SU-DHL-6 (cell line): ENCODE results near the gene ANKRD18B.
"Not testable (repeated sequence)": the region's sequence is repeated elsewhere in the genome, so short reads cannot be mapped to it uniquely, and the experiment has no call there.

Source experiments
- H2AFZ ChIP-seq: fragments of 200-600 bp; sonication (generic); 2 replicates; pipeline ENCODE4 v1.6.1; 2014; ENCODE audit warnings: low read depth, mild to moderate bottlenecking, moderate library complexity, mixed read lengths, antibody characterized with exemption, low read length; ENCODE audit not compliant: severe bottlenecking
- H3F3A ChIP-seq: fragments of 200-600 bp; shearing (Covaris generic); 2 replicates; pipeline ENCODE4 v1.6.0; 2016; ENCODE audit warnings: antibody characterized with exemption, mild to moderate bottlenecking; ENCODE audit not compliant: insufficient read depth
- H3K27ac ChIP-seq: fragments of 200-600 bp; sonication (generic); 2 replicates; pipeline ENCODE4 v1.5.1; 2016; ENCODE audit warnings: low read depth, mild to moderate bottlenecking, low read length, moderate library complexity, mixed read lengths
- H3K27me3 ChIP-seq: fragments of 200-600 bp; sonication (generic), shearing (Covaris generic); 2 replicates; pipeline ENCODE4 v1.6.0; 2014; ENCODE audit warnings: mild to moderate bottlenecking, low read length
- H3K36me3 ChIP-seq: fragments of 200-600 bp; sonication (generic); 2 replicates; pipeline ENCODE4 v1.6.1; 2014; ENCODE audit warnings: mild to moderate bottlenecking, low read length, mixed read lengths
- H3K4me2 ChIP-seq: fragments of 300-600, 200-600 bp; shearing (Covaris generic), sonication (generic); 2 replicates; pipeline ENCODE4 v1.6.0; 2014; ENCODE audit warnings: low read length, low read depth, mild to moderate bottlenecking; ENCODE audit not compliant: poor library complexity, severe bottlenecking
- H3K4me3 ChIP-seq: fragments of 200-600 bp; sonication (generic); 2 replicates; pipeline ENCODE4 v1.5.1; 2014; ENCODE audit warnings: antibody characterized with exemption, low read length, mild to moderate bottlenecking, mixed read lengths; ENCODE audit not compliant: insufficient read depth, poor library complexity, severe bottlenecking
- H3K79me2 ChIP-seq: fragments of 200-600 bp; sonication (generic); 2 replicates; pipeline ENCODE4 v1.6.1; 2014; ENCODE audit warnings: mild to moderate bottlenecking, low read length, moderate library complexity; ENCODE audit not compliant: insufficient read depth
- H3K9ac ChIP-seq: fragments of 200-600 bp; sonication (generic); 2 replicates; pipeline ENCODE4 v1.7.0; 2014; ENCODE audit warnings: mild to moderate bottlenecking, low read length
- H3K9me2 ChIP-seq: fragments of 200-600 bp; sonication (generic); replicated peaks from 2 replicates; pipeline ENCODE4 v1.6.1; 2014; ENCODE audit warnings: low read length; ENCODE audit not compliant: insufficient read depth
- H3K9me3 ChIP-seq: fragments of 200-600 bp; sonication (generic); 2 replicates; pipeline ENCODE4 v1.6.1; 2014; ENCODE audit warnings: low read length, mixed read lengths; ENCODE audit not compliant: insufficient read depth
- H4K20me1 ChIP-seq: fragments of 200-600 bp; sonication (generic); 2 replicates; pipeline ENCODE4 v1.6.1; 2014; ENCODE audit warnings: low read depth, mild to moderate bottlenecking, antibody characterized with exemption, low read length, moderate library complexity, mixed read lengths
- CTCF ChIP-seq: fragments of 200-600 bp; sonication (generic); IDR thresholded peaks from one replicate; pipeline ENCODE4 v1.5.1; 2017; ENCODE audit warnings: antibody characterized with exemption, mild to moderate bottlenecking, low read length, moderate library complexity; ENCODE audit not compliant: insufficient read depth, poor library complexity, severe bottlenecking
- EZH2phosphoT487 ChIP-seq: fragments of 200-600 bp; sonication (generic), shearing (Covaris generic); conservative IDR thresholded peaks from 2 replicates; pipeline ENCODE4 v1.6.1; 2018; ENCODE audit warnings: mild to moderate bottlenecking, antibody characterized with exemption, low read length, moderate library complexity, mixed read lengths

ANKRD18B gene

GRCh38 chr9:33480976-33481375 is 43.1 kb upstream of the ANKRD18B start:
- no peak for TF ChIP-seq CTCF
- no peak for TF ChIP-seq EZH2phosphoT487
- no peaks in the 10 kb centered on the region for H3F3A ChIP-seq
- H3K4me3 ChIP-seq: no peak overlapping the region
- no peak overlapping the region for H3K4me2 ChIP-seq
- H3K27me3 ChIP-seq: no peaks in the 10 kb centered on the region
- H3K9me2 ChIP-seq: no peaks in the 10 kb centered on the region
- H2AFZ ChIP-seq: no peak overlapping the region
- no peaks in the 10 kb centered on the region for H3K36me3 ChIP-seq
- H3K27ac ChIP-seq: no peak overlapping the region
- no peak overlapping the region for H3K9ac ChIP-seq
- no peaks in the 10 kb centered on the region for H3K79me2 ChIP-seq
- H3K9me3 ChIP-seq: no peaks in the 10 kb centered on the region
- no peaks in the 10 kb centered on the region for H4K20me1 ChIP-seq

- not testable (repeated sequence) for H3K9ac ChIP-seq, H3K4me3 ChIP-seq, H3K27ac ChIP-seq, H4K20me1 ChIP-seq, H3K27me3 ChIP-seq, H2AFZ ChIP-seq, H3K36me3 ChIP-seq, H3K9me3 ChIP-seq, H3K9me2 ChIP-seq, H3F3A ChIP-seq, H3K79me2 ChIP-seq, H3K4me2 ChIP-seq
Measured at GRCh38 chr9:33485312-33485711, 38.7 kb upstream of the ANKRD18B start.

GRCh38 chr9:33489066-33489465 is 35.0 kb upstream of the ANKRD18B start:
- no peak overlapping the region for H3K4me3 ChIP-seq
- TF ChIP-seq CTCF: no peak
- TF ChIP-seq EZH2phosphoT487: no peak
- H3K9me2 ChIP-seq: no peaks in the 10 kb centered on the region
- H3K79me2 ChIP-seq: no peaks in the 10 kb centered on the region
- H3F3A ChIP-seq: no peaks in the 10 kb centered on the region
- H3K4me2 ChIP-seq: no peak overlapping the region
- H3K9me3 ChIP-seq: no peaks in the 10 kb centered on the region
- H2AFZ ChIP-seq: no peak overlapping the region
- no peaks in the 10 kb centered on the region for H4K20me1 ChIP-seq
- no peaks in the 10 kb centered on the region for H3K27me3 ChIP-seq
- no peaks in the 10 kb centered on the region for H3K36me3 ChIP-seq
- no peak overlapping the region for H3K9ac ChIP-seq
- H3K27ac ChIP-seq: no peak overlapping the region

GRCh38 chr9:33493819-33494218 is 30.2 kb upstream of the ANKRD18B start:
- H3K79me2 ChIP-seq, H3K4me3 ChIP-seq, H3K9ac ChIP-seq, H3K27ac ChIP-seq, H4K20me1 ChIP-seq, H3K9me3 ChIP-seq, H2AFZ ChIP-seq, H3K4me2 ChIP-seq, H3F3A ChIP-seq, H3K36me3 ChIP-seq, H3K9me2 ChIP-seq, H3K27me3 ChIP-seq: not testable (repeated sequence)
